Activated naive CD4-positive, alpha-beta T cell (primary cell): ENCODE measurements around the gene CCDC14.
"Not testable (repeated sequence)": the region's sequence is repeated elsewhere in the genome, so short reads cannot be mapped to it uniquely, and the experiment has no call there.

Experiments used
- DNase-seq, 4 experiments: peaks; one replicate each; lab custom pipeline; 2025; lab: John Stamatoyannopoulos, UW

Gene CCDC14

DNA sequence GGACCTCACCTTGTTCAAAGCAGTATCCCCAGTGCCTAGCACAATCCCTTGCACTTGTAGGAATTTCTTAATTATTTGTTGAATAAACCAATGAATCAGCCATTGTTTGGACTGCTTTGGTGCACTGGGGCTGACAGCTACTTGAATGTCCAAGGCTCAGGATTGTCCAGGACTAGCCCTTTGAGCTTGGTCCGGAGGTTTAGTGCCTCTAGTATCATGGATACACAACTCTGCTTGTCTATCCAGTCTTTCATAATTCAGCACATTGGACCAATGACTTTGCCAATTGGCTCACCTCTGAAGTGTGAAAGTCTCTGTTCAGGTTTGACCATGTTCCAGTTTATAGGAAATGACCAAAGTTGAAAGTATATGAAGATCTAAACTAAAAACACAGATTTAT, 3.8 kb upstream of the CCDC14 start:
- not testable (repeated sequence) for DNase-seq

DNA sequence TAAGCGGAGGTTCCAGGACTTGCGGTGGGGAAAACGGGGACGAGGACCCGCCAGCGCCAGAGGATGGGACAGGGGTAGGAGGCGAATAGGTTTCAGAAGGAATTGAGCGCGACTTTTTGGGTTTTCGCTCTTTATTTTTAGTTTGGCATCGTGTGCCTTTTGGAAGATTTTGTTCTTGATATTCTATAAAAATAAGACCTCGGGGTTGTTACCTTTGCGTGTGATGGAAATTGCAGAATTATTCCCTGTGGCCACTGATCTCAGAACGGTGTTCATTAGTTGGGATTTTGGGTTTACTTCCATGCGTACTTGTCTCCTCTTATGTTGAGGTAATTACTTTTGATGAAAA, 453 bp upstream of the CCDC14 start:
- DNase-seq = no peak

DNA sequence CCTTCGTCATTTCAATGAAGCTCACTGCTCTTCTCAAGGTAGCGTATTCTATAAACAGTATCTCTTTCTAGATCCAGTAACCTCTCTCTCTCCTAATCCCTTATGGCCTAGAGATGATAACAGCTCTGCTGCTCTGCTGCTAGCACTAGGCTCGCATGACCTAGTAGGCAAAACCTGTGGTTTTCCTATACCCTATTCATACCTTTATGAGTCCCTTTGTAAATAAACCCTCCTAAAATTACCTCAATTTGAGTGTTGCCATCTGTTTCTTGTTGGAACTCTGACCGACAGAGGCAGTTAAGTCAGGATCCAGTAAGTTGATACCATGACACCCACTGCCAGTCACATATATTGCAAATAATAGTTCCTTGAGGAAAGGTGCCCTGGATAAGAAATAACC, 7.3 kb downstream of the CCDC14 start:
- no peak for DNase-seq

- DNase-seq = no peak
These were observed 8.0 kb downstream of the CCDC14 start for GRCh38 chr3:123952844-123953520.

GRCh38 chr3:123951522-123952447, 9.2 kb downstream of the CCDC14 start:
- DNase-seq = no peak

DNA sequence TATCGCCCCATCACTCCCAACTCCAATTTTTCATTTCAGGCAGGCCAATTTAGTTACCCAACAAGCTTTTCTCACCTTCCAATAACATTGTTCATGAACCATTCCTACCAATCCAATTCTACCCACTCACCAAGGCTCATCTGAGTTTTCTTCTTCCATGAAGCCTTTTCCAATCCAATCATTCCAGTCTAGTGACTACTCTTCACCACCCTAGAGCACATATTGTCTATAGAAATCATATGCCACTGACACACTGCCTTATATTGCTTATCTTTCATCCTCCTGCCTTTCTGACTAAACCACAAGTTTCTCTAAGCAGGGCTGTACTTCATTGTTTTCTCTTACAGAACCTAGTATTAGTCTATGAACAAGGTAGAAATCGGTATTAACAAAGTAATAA, 11.4 kb downstream of the CCDC14 start:
- no peak for DNase-seq

GRCh38 chr3:123948449-123948848, 12.6 kb downstream of the CCDC14 start:
- no peak for DNase-seq

DNA sequence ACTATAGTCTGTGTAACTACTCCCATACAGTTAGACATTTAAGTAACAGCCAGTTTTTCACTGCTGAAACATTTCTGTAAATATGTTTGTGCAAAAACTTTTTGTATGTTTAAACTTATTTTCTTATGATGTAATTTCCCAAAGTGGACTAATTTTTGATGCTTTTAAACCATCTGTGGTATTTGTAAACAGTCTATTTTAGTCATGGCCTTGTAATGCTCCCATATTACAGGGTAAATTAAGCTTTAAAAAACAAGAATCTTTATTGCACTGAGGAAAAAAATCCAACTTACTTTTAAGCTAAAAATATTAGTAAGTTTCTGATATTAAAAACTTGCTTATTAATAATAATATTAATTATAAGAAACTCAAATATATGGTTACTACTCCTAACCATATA, 13.5 kb downstream of the CCDC14 start:
- DNase-seq = no peak

DNA sequence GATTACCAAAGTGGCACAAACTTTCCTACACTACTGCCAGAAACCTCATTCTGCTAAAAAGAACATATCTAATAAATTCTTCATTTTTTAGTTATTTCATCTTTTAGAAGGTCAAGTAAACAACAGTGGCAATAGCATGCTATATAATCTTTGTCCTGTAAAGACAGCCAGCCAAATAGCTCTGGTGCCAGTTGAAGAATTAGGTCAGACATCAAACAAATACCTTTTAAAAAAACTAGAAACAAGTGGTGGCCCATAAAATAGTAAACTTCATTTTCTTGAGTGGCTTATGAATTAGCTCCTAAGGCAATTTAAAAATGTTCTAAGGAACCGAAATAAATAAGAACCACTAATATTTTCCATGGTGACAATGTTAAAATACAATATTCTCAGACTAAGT, 19.5 kb downstream of the CCDC14 start:
- no peak for DNase-seq

- no peak for DNase-seq
These were observed 19.9 kb downstream of the CCDC14 start for GRCh38 chr3:123941121-123941520.

GRCh38 chr3:123939706-123940105, 21.3 kb downstream of the CCDC14 start:
- no peak for DNase-seq

DNA sequence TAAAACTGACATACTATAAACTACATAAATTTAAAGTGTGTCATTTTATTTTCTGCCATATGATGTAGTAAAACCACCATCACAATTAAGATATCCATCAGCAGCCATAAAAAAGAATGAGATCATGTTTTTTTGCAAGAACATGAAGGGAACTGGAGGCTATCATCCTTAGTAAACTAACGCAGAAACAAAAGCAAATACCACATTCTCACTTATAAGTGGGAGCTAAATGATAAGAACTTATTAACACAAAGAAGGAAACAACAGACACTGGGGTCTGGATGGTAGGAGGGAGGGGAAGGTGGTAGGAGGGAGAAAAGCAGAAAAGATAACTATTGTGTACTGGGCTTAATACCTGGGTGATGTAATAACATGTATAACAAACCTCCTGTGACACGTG, 24.6 kb downstream of the CCDC14 start:
- DNase-seq = no peak

DNA sequence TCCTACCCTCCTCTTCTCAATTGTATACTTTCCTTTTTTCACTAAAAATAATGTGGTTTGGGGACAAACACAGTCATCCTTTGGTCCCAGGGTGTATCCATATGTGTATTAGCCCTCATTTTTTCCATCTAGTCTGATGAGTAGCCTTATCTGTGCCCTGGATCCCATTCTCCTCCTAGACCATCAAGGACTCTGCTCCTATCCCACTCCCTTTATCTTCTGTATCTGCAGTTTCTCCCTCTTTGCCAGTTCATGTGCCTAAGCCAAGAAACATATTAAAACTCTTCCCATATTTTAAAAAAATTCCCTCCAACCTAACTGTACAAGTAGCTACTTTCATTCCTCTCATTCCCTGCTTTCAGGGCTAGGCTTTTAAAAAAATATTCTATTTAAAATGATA, 25.2 kb downstream of the CCDC14 start:
- DNase-seq = no peak

- DNase-seq = no peak
These were observed 26.8 kb downstream of the CCDC14 start for GRCh38 chr3:123934250-123934649.

GRCh38 chr3:123930445-123930844, 30.6 kb downstream of the CCDC14 start:
- no peak for DNase-seq

GRCh38 chr3:123929325-123929724, 31.7 kb downstream of the CCDC14 start:
- DNase-seq = no peak

- DNase-seq = no peak
These were observed 34.6 kb downstream of the CCDC14 start for GRCh38 chr3:123926396-123926795.

DNA sequence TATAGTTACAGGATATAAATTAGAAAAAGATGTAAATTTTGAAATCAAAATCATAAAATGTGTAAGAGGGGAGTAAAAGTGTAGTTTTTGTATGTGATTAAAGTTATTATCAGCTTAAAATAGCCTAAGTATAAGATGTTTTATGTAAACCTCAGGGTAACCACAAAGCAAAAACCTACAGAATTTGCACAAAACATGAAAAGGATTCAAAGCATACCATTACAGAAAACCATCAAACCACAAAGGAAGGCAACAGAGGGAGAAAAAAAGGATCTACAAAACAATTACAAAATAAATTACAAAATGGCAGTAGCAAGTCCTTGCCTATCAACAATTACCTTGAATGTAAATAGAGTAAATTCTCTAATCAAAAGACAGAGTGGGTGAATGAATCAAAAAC, 40.2 kb downstream of the CCDC14 start:
- no peak for DNase-seq

DNA sequence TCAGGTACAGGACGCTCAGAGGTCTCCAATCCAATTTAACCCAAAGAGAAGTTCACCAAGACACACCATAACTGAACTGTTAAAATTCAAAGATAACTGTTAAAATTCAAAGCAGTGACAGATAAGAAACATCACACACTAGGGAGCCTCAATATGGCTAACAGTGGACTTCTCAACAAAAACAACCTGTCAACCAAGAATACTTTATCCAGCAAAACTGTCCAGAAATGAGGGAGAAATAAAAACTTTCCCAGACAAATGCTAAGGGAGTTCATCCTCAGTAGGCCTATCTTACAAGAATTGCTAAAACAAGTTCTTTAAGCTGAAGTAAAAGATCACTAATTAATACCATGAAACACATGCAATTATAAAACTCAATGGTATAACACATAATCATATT, 40.6 kb downstream of the CCDC14 start:
- no peak for DNase-seq

- DNase-seq = no peak
These were observed 41.7 kb downstream of the CCDC14 start for GRCh38 chr3:123919353-123919752.

DNA sequence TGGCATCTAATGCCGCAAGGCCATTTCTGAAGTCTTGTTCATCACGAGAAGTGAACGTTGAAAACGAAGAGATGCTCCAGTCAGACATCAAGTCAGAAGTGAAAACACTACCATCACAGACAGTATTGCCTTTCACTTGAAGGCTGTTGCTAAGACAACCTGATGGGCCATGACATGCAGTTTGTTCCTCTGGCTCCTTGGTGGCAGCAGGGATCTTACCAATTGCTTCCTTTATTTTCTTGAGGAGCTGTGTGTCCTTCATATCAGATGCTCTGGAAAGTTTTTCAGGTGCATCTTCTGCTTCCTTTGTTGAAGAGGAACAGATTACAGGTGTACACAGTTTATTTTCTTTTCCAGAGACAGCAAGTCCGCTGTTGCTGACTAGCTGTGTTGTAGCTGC, 46.2 kb downstream of the CCDC14 start:
- DNase-seq = no peak

GRCh38 chr3:123909785-123910184, 51.2 kb downstream of the CCDC14 start:
- no peak for DNase-seq

- no peak for DNase-seq
These were observed 53.3 kb downstream of the CCDC14 start for GRCh38 chr3:123907720-123908119.
